B cell (primary cell): ENCODE data around the gene CLEC4A. TPM values are rescaled to one million over a fixed set of nuclear protein-coding genes. Genes with fewer than 3 reads are reported as not detected.

ENCODE experiments used
- ATAC-seq: fragments of 200-7000 bp; cut with Tn5 transposase; one replicate; pipeline ENCODE4 v1.10.0; 2021; ENCODE audit warnings: low read depth, mild to moderate bottlenecking, moderate number of reproducible peaks, moderate library complexity
- CTCF ChIA-PET: fragments of 350-600 bp; sonication (Branson Sonifier 250); formaldehyde crosslinking; loops from one replicate; lab custom pipeline; 2021; ENCODE audit warnings: antibody characterized with exemption, inconsistent platforms; lab: Charles Lee
- POLR2A ChIA-PET: fragments of 350-600 bp; sonication (Branson Sonifier 250); formaldehyde crosslinking; loops from one replicate; lab custom pipeline; 2021; ENCODE audit warnings: antibody characterized with exemption; lab: Charles Lee
- DNase-seq: peaks from one replicate; pipeline ENCODE4 v3.0.0; 2013
- H2AFZ ChIP-seq: 2 replicates; pipeline ENCODE4 v1.6.1; 2012; ENCODE audit warnings: mild to moderate bottlenecking, low read depth, low read length; ENCODE audit not compliant: insufficient read depth, poor library complexity, severe bottlenecking
- H3K27ac ChIP-seq, 2 donors: 1 replicate in 1 of 2; 2 replicates in 1 of 2; pipeline ENCODE4 v1.5.1; 2012 to 2013; ENCODE audit warnings: low read length in 2 of 2, mild to moderate bottlenecking in 2 of 2, moderate library complexity in 1 of 2
- H3K27me3 ChIP-seq, 4 experiments: fragments of 200-600 bp in 1 of 4; sonication (generic) in 1 of 4; replicated peaks in 1 of 4; 1 replicate in 2 of 4; 2 replicates in 2 of 4; pipeline versions ENCODE4 v1.6.1 to v1.7.0; 2013 to 2016; ENCODE audit warnings: low read length in 3 of 4, mild to moderate bottlenecking in 2 of 4, mixed read lengths in 1 of 4, moderate library complexity in 1 of 4; ENCODE audit not compliant: insufficient read depth in 4 of 4, control insufficient read depth in 3 of 4; ENCODE audit errors: control extremely low read depth in 1 of 4
- H3K36me3 ChIP-seq, 2 experiments: replicated peaks in 1 of 2; 1 replicate in 1 of 2; 2 replicates in 1 of 2; pipeline versions ENCODE4 v1.6.1 to v1.7.1; 2013; ENCODE audit warnings: low read length in 1 of 2; ENCODE audit not compliant: insufficient read depth in 2 of 2, control insufficient read depth in 1 of 2; ENCODE audit errors: control extremely low read depth in 1 of 2, extremely low read depth in 1 of 2
- H3K4me1 ChIP-seq, 2 donors: fragments of 200-600 bp in 1 of 2; sonication (generic) in 1 of 2; 1 replicate in 1 of 2; 2 replicates in 1 of 2; pipeline versions ENCODE4 v1.5.1 to v1.6.1; 2013 to 2017; ENCODE audit warnings: low read length in 2 of 2; ENCODE audit not compliant: control insufficient read depth in 2 of 2, insufficient read depth in 2 of 2
- H3K4me2 ChIP-seq: replicated peaks from 2 replicates; pipeline ENCODE3; 2012; ENCODE audit warnings: mild to moderate bottlenecking, low read depth, low read length; ENCODE audit not compliant: poor library complexity, severe bottlenecking
- H3K4me3 ChIP-seq, 5 experiments: fragments of 200-600 bp in 1 of 5; sonication (generic) in 1 of 5; 1 replicate in 3 of 5; 2 replicates in 2 of 5; pipeline versions ENCODE4 v1.5.1 to v1.7.0; 2011 to 2016; ENCODE audit warnings: low read length in 4 of 5, mild to moderate bottlenecking in 4 of 5, low read depth in 2 of 5, control low read depth in 1 of 5, moderate library complexity in 1 of 5; ENCODE audit not compliant: insufficient read depth in 1 of 5; ENCODE audit errors: control extremely low read depth in 1 of 5, extremely low read depth in 1 of 5
- H3K79me2 ChIP-seq: fragments of 200-600 bp; sonication (generic); one replicate; pipeline ENCODE4 v1.6.0; 2016; ENCODE audit warnings: low read length; ENCODE audit not compliant: control insufficient read depth, insufficient read depth
- H3K9ac ChIP-seq: fragments of 200-600 bp; sonication (generic); 2 replicates; pipeline ENCODE4 v1.6.1; 2017; ENCODE audit warnings: mild to moderate bottlenecking, low read length, moderate library complexity
- H3K9me3 ChIP-seq, 3 donors: one replicate each; pipeline versions ENCODE4 v1.6.1 to v1.7.1; 2013; ENCODE audit warnings: low read length in 2 of 3; ENCODE audit not compliant: control insufficient read depth in 2 of 3, insufficient read depth in 1 of 3; ENCODE audit errors: control extremely low read depth in 1 of 3
- H4K20me1 ChIP-seq: 2 replicates; pipeline ENCODE4 v1.6.0; 2012; ENCODE audit warnings: mild to moderate bottlenecking, low read length; ENCODE audit not compliant: insufficient read depth, control insufficient read depth, poor library complexity, severe bottlenecking
- H3K27ac Mint-ChIP-seq: one replicate; pipeline ENCODE4 v1.8.0; 2021; ENCODE audit warnings: mixed read lengths
- H3K27me3 Mint-ChIP-seq: one replicate; pipeline ENCODE4 v1.8.0; 2021; ENCODE audit warnings: mixed read lengths
- H3K4me1 Mint-ChIP-seq: one replicate; pipeline ENCODE4 v1.8.0; 2021; ENCODE audit warnings: mixed read lengths
- H3K4me3 Mint-ChIP-seq: one replicate; pipeline ENCODE4 v1.8.0; 2021; ENCODE audit warnings: mixed read lengths
- H3K9me3 Mint-ChIP-seq: one replicate; pipeline ENCODE4 v1.8.0; 2022; ENCODE audit warnings: mixed read lengths; ENCODE audit not compliant: insufficient read depth
- EZH2 ChIP-seq: IDR thresholded peaks from 2 replicates; pipeline ENCODE4 v1.6.1; 2012; ENCODE audit warnings: borderline replicate concordance, low read depth, mild to moderate bottlenecking, moderate library complexity, low read length; ENCODE audit not compliant: insufficient read depth, poor library complexity, severe bottlenecking
- WGBS: methylation state at CpG from one replicate; pipeline ENCODE4 v1.1.5; 2013; ENCODE audit warnings: missing lambda C conversion rate; ENCODE audit not compliant: insufficient coverage; 5-methylcytosine and 5-hydroxymethylcytosine counted together
- intact Hi-C: fragments of 100-400 bp; cut with micrococcal nuclease; formaldehyde crosslinking; loops from one replicate; pipeline ENCODE4 v1.10.0; 2022
- polyA plus RNA-seq: library from polyadenylated mRNA; depleted of rRNA; stranded (reverse); fragments of >200 nt; gene quantifications from 2 replicates; pipeline ENCODE4 v1.2.3, GENCODE V29; 2012
- total RNA-seq, 2 donors: library from RNA; stranded (reverse); fragments of 120-200 nt in 1 of 2; gene quantifications; 1 replicate in 1 of 2; 2 replicates in 1 of 2; pipeline versions ENCODE4 v1.2.3 to v1.2.4, GENCODE V29; 2013 to 2022
- TF ChIP-seq, protein P1 (sequence below): fragments of 200-600 bp; IDR thresholded peaks from one replicate; pipeline ENCODE4 v1.8.0; 2022; ENCODE audit warnings: antibody characterized with exemption, mild to moderate bottlenecking

CLEC4A gene
- total and polyA plus RNA-seq, 2 donors (not counting 1 experiment from before 2014, with no cell fraction given) = 1.6 to 6.1 TPM

DNA sequence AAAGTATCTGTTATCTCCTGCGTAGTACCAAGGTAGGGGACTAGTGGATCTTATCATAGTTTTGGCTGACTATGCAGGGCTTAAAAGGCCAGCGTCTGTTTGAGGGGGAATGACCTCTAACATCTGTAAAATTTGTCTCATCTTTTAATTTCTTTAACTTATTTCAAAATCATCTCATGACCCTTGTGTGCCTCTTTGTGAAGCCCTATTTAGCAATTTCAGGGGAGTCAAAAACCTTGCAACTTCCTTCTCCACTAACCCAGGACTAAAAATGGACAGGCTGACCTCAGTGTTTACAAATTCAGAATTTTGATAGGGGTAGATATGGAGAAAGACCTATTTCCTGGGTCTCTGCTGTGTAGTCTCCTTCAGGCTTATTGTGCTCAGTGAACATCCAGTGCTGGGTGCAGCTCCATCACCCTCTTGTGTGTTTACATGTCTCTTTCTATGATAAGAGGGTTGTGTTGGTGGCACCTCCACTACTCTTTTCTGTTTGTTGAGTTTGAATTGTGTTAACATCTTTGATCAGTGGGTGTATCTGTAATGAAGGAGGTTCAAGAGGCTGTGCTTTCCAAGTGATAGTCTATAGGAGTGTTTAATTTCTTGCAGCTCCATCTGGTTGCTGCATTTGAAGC, 27.0 kb upstream of the CLEC4A start:
- no peaks in the 10 kb centered on the region for H3K27me3 Mint-ChIP-seq
- Histone ChIP-seq H3K36me3 (peaks cover 14 to 55% of the 10 kb centered on the region in 2 experiments), H3K4me3 (no peak overlapping the region), H4K20me1 (no peaks in the 10 kb centered on the region), H3K27me3 (no peaks in the 10 kb centered on the region), H3K79me2 (no peaks in the 10 kb centered on the region), H3K27ac (no peak overlapping the region), H3K4me2 (no peak overlapping the region), H3K9me3 (no peaks in the 10 kb centered on the region), H3K9ac (no peak overlapping the region), H2AFZ (no peak overlapping the region), H3K4me1 (no peaks in the 10 kb centered on the region)
- H3K4me1 Mint-ChIP-seq = no peaks in the 10 kb centered on the region
- ATAC-seq (no peak), DNase-seq (no peak)
- ChIA-PET CTCF (interaction anchor here (0.9 kb wide), 1 partner anchor 13 kb away, joined by 3 read pairs; no protein-coding TSS in a partner anchor), POLR2A (no interaction called here)
- intact Hi-C loops = no loop called here
- no peaks in the 10 kb centered on the region for H3K9me3 Mint-ChIP-seq
- no CpG with 5 or more reads among the region's 2 CpGs for WGBS
- no peak for TF ChIP-seq EZH2
- TF ChIP-seq, protein P1, sequence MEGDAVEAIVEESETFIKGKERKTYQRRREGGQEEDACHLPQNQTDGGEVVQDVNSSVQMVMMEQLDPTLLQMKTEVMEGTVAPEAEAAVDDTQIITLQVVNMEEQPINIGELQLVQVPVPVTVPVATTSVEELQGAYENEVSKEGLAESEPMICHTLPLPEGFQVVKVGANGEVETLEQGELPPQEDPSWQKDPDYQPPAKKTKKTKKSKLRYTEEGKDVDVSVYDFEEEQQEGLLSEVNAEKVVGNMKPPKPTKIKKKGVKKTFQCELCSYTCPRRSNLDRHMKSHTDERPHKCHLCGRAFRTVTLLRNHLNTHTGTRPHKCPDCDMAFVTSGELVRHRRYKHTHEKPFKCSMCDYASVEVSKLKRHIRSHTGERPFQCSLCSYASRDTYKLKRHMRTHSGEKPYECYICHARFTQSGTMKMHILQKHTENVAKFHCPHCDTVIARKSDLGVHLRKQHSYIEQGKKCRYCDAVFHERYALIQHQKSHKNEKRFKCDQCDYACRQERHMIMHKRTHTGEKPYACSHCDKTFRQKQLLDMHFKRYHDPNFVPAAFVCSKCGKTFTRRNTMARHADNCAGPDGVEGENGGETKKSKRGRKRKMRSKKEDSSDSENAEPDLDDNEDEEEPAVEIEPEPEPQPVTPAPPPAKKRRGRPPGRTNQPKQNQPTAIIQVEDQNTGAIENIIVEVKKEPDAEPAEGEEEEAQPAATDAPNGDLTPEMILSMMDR = no peak
- no peak overlapping the region for H3K27ac Mint-ChIP-seq
- no peak overlapping the region for H3K4me3 Mint-ChIP-seq

DNA sequence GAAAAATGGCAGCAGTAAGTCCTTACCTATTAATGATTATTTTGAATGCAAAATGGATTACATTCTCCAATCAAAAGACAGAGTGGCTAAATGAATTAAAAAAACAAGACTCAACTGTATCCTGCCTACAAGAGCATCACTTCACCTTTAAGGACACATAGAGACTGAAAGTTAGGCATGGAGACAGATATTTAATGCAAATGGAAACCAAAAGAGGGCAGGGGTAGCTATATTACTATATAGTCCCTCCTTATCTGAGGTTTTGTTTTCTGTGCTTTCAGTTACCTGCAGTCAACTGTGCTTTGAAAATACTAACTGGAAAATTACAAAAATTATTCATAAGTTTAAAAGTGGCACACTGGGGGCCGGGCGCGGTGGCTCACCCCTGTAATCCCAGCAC, 24.2 kb upstream of the CLEC4A start:
- intact Hi-C loops = no loop called here
- Mint-ChIP-seq H3K27ac (no peak overlapping the region), H3K27me3 (no peaks in the 10 kb centered on the region), H3K4me1 (no peaks in the 10 kb centered on the region), H3K4me3 (no peak overlapping the region), H3K9me3 (no peaks in the 10 kb centered on the region)
- no peak overlapping the region for H2AFZ ChIP-seq
- POLR2A ChIA-PET = interaction anchor here (0.6 kb wide), 1 partner anchor 31 kb away, joined by 5 read pairs; no protein-coding TSS in a partner anchor
- 100% methylated on average over 3 of the region's 3 CpGs for WGBS
- no peak overlapping the region for H3K9ac ChIP-seq
- H3K9me3 ChIP-seq = no peaks in the 10 kb centered on the region
- no peaks in the 10 kb centered on the region for H4K20me1 ChIP-seq
- CTCF ChIA-PET = interaction anchor here (1.7 to 2.1 kb wide), 2 partner anchors 10 to 21 kb away, joined by 4 to 5 read pairs; no protein-coding TSS in a partner anchor
- H3K36me3 ChIP-seq = peaks cover 9 to 28% of the 10 kb centered on the region in 2 experiments
- H3K4me1 ChIP-seq = no peaks in the 10 kb centered on the region
- ATAC-seq (no peak), DNase-seq (no peak)
- TF ChIP-seq EZH2 = no peak
- TF ChIP-seq, protein P1 = no peak
- no peak overlapping the region for H3K4me2 ChIP-seq
- no peaks in the 10 kb centered on the region for H3K79me2 ChIP-seq
- H3K27me3 ChIP-seq = no peaks in the 10 kb centered on the region
- no peak overlapping the region for H3K4me3 ChIP-seq
- H3K27ac ChIP-seq = no peak overlapping the region
